GM21528 (cell line): ENCODE results near the gene SLC25A33.
"Not testable (repeated sequence)": the region's sequence is repeated elsewhere in the genome, so short reads cannot be mapped to it uniquely, and the experiment has no call there.

Experiments
- ATAC-seq: cut with Tn5 transposase; IDR thresholded peaks from one replicate; pipeline ENCODE4 v1.9.1; 2021; ENCODE audit warnings: mild to moderate bottlenecking, moderate library complexity; ENCODE audit not compliant: unreplicated experiment, low FRiP score

Gene SLC25A33

DNA sequence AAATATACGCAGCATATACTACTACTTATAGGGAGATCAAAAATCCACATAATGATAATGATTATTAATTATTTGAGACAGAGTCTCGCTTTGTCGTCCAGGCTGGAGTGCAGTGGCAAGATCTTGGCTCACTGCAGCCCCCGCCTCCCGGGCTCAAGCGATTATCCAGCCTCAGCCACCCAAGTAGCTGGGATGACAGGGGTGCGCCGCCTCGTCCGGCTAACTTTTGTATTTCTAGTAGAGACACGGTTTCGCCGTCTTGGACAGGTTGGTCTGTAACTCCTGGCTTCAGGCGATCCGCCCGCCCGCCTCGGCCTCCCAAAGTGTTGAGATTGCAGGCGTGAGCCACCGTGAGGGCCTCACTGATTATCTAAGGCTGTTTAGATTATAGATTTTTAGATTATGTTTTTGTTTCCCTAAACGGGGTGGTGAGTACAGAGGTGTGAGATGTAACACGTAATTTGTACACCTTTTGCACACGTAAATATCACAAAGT is 548 bp upstream of the SLC25A33 start:
- ATAC-seq: no peak

DNA sequence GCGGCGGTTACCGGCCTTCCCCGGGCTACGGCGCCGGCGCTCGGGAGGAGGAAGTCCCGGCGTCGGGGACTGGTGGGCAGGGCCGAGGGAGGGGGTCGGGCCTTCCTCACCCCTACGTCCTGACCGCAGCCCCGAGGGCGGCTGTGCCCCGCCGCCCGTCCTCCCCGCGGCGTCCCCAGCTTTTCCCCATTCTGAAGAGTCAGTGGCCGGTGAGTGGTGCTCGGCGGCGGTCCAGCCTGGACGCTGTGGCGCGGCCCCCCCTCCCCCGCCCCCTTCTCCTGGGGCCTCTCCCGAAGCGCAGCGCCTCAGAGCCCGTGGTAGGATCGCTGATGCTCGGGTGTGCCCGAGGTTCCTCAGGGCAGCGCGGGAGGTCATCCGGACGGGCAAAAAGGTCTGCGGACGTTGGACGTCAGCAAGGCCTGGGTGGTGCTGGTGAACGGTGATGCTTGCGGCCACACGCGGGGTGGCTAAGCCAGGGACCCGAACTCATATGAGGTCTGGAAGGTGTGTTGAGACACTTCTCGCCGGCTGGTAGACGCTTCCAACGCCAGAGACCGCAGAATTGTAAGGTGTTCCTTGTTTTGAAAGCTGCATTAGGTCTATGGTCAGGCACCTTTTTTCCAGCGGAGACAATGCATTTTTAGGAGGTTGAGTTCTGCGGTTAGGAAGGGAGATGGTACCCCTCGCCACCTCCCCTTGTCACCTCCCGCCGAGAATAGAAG is 725 bp downstream of the SLC25A33 start:
- ATAC-seq: peak; percentile 51

DNA sequence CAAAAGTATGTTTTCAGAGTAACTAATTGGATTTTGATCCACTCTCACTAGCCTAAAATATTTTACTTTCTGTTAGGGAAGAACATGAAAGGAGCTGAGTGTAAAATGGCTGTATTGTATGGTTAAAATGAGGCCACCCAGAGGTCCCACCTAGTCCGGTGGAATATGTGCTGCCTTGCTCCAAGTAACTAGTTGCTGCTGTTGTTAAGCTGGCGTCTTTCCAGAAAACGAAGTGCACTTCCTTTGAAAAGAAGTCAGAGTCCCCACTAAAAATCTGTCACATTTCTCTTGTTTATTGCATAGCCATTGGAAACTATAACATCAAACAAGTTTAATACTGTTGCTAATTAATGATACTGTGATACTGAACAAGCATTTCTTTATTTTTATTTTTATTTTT is 3.2 kb downstream of the SLC25A33 start:
- no peak for ATAC-seq

DNA sequence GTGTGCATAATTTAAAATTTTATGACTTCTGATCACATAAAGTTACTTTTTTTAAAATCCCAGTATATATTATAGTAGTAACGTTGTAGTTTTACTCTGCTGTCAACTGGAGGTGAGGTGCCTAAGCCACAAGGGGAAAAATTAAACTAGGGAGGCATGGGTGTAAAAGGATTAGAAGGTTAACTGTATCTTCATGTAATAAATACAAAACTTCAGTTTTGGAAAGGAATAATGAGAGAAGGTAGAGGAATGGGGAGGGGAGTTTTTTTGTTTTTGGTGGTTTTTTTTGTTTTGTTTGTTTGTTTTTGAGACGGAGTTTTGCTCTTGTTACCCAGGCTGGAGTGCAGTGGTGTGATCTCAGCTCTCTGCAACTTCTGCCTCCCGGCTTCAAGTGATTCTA is 5.7 kb downstream of the SLC25A33 start:
- no peak for ATAC-seq

DNA sequence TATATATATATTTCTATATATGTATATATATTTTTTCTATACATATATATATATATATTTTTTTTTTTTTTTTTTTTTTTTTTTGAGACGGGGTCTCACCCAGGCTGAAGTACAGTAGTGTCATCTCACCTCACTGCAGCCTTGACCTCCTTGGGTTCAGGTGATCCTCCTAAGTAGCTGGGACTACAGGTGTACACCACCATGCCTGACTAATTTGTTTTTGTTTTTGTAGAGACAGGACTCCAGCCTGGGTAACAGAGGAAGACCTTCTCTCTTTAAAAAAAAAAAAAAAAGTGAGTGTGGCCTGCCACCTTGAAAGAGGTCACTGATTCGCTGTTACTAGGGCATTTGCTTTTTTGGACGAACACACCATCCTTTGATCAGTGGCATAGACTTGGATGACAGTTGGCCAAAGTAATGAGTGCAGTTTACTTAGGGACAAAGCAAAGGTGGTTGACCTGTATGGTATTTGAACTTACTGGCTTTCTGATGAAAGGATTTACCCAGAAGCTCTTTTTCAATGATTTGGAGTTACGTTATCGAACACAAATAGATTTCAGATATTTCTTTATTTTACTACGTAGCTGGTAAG is 10.8 kb downstream of the SLC25A33 start:
- no peak for ATAC-seq

DNA sequence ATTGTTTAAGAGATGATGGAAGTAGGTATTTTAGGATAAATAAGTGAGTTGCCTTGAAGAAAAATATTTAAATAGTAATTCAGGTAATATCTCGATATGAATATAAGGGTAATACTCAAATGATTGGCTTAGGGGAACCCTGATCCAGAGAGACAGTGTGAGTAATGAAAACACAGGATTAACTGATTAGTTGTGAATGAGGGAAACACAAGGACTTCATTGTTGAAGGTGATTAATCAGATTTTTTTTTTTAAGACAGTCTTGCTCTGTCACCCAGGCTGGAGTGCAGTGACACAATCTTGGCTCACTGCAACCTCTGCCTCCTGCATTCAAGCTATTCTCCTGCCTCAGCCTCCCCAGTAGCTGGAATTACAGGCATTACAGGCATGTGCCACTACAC is 12.7 kb downstream of the SLC25A33 start:
- ATAC-seq: no peak

DNA sequence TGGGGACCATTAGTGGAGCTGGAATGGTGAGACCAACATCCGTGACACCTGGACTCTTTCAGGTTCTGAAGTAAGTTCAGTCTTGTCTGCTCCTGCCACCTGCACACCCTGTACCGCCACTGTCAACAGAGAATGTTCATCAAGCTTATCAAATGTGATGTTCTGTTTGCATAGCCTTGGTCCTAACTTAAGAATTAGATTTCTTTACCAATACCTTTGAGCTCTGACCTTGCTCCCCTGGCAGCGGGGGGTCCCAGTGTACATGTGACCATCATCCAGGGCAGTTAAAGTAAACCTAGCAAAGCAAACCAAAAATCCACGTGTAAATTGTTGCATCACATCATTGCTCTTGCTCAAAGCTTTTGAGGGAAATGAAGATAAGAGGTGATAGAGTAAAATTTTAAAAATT is 14.5 kb downstream of the SLC25A33 start:
- no peak for ATAC-seq

DNA sequence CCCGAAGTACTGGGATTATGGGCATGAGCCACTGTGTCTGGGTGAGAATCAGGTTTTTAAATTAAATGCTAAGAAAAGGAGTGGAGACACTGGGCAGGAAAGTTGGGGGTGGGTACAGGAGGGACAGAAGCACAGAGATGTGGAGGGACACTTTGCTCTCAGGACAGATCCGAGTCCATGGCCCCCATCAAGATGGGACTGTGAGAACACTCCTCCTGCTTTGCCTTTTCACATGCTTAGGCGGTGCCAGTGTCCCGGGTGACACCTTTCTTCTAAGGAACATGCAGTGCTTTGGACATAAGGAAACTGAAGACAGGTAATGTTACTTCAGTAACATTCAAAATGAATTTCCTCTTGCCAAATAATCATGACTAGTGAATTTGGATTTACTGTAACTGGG is 16.7 kb downstream of the SLC25A33 start:
- no peak for ATAC-seq

DNA sequence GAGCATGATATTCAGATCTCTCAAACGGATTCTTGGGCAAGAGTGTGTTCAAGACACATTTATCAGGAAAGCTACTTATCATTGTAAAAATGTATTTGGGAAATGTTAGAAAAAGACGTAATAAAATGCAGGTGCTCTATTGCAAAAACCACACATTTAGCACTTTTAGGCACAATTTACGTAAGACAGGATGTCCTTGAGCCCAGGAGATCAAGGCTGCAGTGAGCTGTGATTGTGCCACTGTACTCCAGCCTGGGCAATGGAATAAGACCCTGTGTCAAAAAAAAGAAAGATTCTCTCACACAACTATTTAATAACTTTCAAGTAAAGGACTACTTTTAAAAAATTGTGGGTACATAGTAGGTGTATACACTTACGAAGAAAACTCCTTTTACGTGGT is 18.4 kb downstream of the SLC25A33 start:
- ATAC-seq: no peak

DNA sequence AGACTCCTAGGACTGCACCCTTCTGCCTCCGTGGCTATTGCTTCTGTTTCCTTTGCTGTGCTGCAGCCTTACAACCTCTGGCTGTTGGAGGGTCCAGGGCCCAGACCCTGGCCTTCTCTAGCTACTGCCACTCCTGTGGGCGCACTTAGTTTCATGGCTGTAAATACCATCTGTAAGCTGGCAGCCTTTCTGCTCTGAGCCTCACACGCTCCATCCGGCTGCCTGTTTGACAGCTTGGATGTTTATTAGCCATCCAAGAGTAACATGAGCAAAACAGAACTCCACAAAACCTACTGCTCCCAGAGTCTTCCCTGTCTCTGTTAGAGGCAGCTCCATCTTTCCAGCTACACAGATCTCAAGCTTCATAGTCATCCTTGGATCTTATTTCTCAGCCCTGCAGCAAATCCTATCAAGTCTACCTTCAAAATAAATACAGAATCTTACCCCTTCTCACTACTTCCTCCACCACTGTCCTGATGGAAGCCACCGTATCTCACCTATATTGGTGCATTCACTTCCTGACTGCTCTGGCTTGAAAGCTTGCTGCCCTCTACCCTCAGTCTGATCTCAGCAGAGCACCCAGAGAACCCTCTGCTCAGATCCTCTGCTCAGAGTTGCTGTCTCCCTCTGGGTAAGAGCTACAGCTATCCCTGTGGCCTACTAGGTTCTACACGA is 19.1 kb downstream of the SLC25A33 start:
- no peak for ATAC-seq

DNA sequence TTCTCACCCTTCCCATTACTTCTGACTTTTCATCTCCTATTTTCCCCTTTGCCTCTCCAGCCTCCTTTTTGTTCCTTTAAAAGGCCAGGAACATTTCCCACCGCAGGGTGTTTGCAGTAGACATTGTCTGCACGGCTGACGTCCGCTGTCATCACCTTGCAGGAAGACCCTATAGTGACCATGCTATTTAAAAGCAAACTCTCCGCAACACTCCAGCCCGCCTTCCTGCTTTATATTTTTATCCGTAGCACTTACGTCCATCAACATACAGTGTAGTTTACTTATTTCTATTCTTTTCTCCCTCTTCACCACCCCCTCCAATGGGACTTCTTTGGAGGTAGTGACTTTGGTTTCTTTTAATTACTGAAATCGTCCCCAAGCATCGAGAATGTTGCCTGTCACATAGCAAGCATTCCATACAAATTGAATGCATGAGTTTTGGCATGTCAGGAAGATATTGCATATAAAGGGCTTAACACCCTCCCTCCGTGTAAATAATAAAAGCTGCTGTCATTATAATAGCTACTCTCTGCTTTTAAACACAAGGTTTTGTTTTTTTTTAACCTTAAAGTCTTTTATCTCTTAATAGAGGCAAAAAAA is 19.8 kb downstream of the SLC25A33 start:
- no peak for ATAC-seq

DNA sequence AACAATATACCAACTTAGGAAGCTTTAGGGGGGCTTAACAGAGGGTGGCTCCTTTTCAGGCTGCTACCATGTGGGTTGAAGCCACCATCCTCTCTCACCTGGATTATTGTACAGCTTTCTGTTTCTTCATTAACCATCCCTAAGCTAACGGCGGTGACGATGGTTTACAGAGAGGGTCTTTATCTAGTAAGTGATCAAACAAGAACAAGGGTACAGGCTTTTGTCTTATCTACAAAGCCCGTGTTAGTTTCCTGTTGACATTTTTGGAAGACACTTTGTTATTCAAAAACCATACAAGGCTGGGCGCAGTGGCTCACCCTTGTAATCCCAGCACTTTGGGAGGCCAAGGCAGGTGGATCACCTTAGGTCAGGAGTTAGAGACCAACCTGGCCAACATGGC is 20.4 kb downstream of the SLC25A33 start:
- ATAC-seq: no peak

DNA sequence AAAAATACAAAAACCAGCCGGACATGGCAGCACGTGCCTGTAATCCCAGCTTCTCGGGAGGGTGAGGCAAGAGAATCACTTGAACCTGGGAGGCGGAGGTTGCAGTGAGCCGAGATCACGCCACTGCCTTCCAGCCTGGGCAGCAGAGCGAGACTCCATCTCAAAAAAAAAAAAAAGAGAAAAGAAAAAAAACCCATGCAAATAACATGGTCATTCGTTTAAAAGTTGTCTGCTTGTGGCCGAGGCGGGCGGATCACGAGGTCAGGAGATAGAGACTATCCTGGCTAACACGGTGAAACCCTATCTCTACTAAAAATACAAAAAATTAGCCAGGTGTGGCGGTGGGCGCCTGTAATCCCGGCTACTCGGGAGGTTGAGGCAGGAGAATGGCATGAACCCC is 20.8 kb downstream of the SLC25A33 start:
- ATAC-seq: not testable (repeated sequence)

DNA sequence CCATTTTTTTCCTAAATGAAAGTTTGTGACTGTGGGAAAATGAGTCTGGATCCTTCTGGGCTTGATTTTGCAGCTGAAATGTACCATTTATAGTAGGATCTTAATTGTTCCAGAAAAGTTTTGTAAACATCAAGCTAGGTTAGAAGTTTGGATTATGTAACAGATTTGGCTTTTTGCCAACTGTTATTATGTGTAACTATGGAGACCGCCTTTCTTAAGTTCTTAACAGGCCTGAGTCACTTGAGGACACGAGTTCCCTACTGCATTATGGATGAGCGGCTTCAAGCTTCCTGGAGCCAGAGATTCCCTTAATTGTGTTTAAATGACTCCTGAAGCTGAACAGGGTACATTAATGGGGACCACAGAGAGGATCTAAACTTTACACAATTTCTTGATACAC is 22.2 kb downstream of the SLC25A33 start:
- no peak for ATAC-seq

DNA sequence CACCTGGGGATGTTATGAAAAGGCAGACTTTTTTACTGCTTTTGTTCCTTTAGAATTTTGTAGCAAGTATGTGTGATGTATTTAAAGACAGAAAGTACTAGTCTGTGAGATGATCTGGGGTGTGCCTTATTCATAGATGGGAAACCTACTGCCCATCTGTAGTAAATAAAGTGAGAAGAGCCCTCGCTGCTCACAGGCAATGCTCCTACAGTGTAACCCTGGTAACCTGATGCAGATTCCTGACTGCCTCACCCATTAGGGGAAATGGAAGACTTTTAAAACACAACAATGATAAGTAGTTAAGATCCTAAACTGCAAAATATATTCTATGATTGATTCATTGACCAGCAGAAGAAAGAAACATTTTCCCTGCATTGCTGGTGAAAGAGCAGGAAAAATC is 30.0 kb downstream of the SLC25A33 start:
- ATAC-seq: no peak

DNA sequence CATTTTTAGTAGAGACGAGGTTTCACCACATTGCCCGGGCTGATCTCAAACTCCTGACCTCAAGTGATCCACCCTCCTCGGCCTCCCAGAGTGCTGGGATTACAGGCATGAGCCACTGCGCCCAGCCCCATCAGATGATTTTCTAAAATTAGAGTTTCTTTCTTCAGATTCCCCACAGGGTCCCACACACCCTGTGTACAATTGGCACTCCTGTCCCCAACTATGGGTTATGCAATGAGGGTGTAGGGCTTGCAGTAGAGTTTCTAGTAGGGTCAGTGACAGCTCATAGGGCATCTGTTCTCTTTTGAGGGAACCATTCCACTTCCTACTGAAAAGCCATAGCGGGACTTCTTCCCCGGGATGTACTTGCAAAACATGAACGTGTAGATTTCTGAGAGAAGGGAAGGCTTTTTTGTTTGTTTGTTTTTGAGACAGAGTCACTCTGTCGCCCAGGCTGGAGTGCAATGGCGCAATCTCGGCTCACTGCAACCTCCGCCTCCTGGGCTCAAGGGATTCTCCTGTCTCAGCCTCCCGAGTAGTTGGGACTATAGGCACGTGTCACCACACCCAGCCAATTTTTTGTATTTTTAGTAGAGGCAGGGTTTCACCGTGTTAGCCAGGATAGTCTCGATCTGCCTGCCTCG is 31.7 kb downstream of the SLC25A33 start:
- ATAC-seq: not testable (repeated sequence)

DNA sequence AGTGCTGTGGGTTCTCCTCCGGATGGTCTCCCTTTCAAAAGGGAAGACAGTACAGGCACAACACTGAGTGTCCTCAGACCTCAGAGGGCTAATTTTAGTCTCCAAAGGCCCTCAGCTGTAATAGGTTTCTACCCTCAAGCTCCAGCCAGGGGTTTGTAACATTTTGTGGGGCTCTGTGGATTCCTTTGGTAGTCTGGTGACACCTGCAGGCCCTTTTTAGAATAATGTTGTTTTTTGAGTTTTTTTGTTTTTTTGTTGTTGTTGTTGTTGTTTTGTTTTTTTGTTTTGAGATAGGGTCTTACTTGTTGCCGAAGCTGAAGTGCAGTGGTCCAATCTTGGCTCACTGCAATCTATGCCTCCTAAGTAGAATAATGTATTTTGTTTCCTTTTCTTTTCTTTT is 34.5 kb downstream of the SLC25A33 start:
- ATAC-seq: no peak

DNA sequence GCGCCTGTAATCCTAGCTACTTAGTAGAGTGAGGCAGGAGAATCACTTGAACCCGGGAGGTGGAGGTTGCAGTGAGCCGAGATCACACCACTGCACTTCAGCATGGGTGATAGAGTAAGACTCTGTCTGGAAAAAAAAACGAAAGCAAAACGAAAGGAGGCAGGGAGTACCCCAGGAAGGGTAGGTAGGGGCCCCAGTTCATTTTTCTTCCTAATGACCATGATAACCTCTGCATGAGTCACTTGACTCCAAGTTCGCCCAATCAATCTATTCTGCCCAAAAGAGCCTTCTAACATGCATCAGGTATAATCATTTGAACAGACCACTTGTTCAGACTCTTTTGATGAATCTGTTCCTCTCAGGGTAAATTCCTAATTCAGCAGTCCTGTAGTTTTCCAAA is 36.2 kb downstream of the SLC25A33 start:
- ATAC-seq: no peak

DNA sequence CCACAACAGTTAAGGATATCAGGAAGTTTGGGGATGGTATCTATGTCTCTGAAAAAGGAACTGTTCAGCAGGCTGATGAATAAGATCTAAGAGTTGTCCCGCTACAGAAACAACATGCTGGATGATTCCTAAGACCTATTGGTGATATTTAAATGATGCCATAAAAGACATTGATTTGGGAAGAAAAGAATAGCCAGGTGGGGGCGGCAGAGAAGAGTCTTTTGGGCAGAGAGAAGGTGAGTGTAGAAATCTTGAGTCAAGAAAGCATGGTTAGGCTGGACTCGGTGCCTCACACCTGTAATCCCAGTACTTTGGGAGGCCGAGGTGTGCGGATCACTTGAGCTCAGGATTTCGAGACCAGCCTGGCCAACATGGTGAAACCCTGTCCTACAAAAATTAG is 37.6 kb downstream of the SLC25A33 start:
- ATAC-seq: no peak

DNA sequence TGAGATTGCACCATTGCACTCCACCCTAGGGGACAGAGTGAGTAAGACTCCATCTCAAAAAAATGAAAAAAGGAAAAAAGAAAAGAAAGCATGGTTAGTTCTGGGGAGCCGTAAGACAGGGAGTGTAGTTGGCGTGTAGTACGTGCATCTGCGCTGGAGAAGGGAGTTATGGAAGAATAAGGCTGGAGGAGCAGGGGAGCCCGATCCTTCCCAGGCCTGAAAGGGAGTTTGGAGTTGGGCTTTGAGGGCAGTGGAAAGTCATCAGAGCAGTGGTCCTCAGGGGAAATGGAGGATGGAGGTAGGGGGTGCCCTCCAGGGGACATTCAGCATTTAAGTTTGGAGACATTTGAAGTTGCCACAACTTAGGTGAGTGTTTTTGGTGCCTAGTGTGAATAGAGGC is 38.2 kb downstream of the SLC25A33 start:
- ATAC-seq: no peak

DNA sequence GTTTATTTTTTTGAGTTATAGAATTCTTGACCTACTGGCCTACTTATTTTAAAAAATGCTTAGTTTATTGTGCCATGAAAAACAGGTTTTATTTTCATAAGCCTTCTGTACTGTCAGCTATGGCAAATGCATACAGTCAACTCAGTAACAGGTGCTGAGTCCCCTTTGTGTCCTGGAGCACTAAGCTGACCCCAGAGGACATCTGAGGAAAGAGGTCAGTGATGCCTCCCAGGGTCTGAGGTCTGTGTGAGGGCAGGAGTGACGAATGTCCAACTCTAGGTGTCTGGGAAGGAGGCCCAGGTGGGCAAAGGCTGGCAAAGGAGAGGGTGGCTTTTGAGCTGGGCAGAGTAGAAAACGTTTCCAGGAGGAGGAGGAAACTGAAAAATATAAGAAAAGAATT is 41.7 kb downstream of the SLC25A33 start:
- no peak for ATAC-seq
